ENCODE measurements around the gene IRF3.

DNA sequence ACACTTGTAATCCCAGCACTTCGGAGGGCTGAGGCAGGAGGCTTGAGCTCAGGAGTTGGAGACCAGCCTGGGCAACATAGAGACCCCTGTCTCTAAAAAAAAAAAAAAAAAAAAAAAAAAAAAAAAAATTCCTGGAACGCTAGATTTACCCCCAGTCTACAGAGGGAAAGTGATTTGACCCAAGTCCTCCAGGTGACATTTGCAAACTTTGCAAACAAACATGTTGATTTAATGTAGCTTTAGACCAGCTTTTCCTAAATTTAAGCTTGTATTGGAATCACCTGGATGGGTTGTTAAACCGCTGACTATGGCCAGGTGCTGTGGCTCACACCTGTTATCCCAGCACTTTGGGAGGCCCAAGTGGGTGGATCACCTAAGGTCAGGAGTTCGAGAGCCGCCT, 33.7 kb upstream of the IRF3 start:
- TF ChIP-seq, protein P1, sequence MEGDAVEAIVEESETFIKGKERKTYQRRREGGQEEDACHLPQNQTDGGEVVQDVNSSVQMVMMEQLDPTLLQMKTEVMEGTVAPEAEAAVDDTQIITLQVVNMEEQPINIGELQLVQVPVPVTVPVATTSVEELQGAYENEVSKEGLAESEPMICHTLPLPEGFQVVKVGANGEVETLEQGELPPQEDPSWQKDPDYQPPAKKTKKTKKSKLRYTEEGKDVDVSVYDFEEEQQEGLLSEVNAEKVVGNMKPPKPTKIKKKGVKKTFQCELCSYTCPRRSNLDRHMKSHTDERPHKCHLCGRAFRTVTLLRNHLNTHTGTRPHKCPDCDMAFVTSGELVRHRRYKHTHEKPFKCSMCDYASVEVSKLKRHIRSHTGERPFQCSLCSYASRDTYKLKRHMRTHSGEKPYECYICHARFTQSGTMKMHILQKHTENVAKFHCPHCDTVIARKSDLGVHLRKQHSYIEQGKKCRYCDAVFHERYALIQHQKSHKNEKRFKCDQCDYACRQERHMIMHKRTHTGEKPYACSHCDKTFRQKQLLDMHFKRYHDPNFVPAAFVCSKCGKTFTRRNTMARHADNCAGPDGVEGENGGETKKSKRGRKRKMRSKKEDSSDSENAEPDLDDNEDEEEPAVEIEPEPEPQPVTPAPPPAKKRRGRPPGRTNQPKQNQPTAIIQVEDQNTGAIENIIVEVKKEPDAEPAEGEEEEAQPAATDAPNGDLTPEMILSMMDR (conservative IDR thresholded peaks at IDR 0.05) = no peak
- no peak for TF ChIP-seq EZH2 (IDR thresholded peaks at IDR 0.05; ENCODE audit: low read depth)
